H1 (cell line): ENCODE results near the gene ZNF143. TPM values are rescaled to one million over a fixed set of nuclear protein-coding genes. Genes with fewer than 3 reads are reported as not detected.

Experiments used
- CTCF ChIA-PET: fragments of 300-600 bp; sonication (Branson Sonifier 250); formaldehyde crosslinking; loops from one replicate; lab custom pipeline; 2021; ENCODE audit not compliant: partially characterized antibody; lab: Charles Lee
- POLR2A ChIA-PET: fragments of 300-600 bp; sonication (Branson Sonifier 250); formaldehyde crosslinking; loops from one replicate; lab custom pipeline; 2021; ENCODE audit warnings: inconsistent platforms; ENCODE audit not compliant: partially characterized antibody; lab: Charles Lee
- DNase-seq, 2 experiments: peaks; one replicate each; pipeline versions ENCODE4 v3.0.0 to v3.0.0-alpha.2; 2010 to 2022; ENCODE audit warnings: low spot score in 2 of 2, low read depth in 1 of 2, mixed read lengths in 1 of 2
- FAIRE-seq: peaks from 2 replicates; lab custom pipeline; 2011; peaks lifted over from hg19 to GRCh38; lab: Jason Lieb, UNC
- H2AFZ ChIP-seq: 2 replicates; pipeline ENCODE4 v1.8.1; 2012; ENCODE audit warnings: low read length, inconsistent platforms
- H2AK5ac ChIP-seq: 2 replicates; pipeline ENCODE4 v1.6.1; 2013; ENCODE audit warnings: low read depth, low read length
- H2BK120ac ChIP-seq: replicated peaks from 2 replicates; pipeline ENCODE3; 2013; ENCODE audit warnings: low read depth, low read length, inconsistent platforms
- H2BK12ac ChIP-seq: 2 replicates; pipeline ENCODE4 v1.6.1; 2013; ENCODE audit warnings: low read depth, low read length
- H2BK15ac ChIP-seq: 2 replicates; pipeline ENCODE4 v1.6.1; 2013; ENCODE audit warnings: low read length
- H2BK20ac ChIP-seq: 2 replicates; pipeline ENCODE4 v1.6.1; 2013; ENCODE audit warnings: low read length
- H2BK5ac ChIP-seq: 2 replicates; pipeline ENCODE4 v1.6.1; 2013; ENCODE audit warnings: low read depth, low read length
- H3K14ac ChIP-seq: 2 replicates; pipeline ENCODE4 v1.6.1; 2013; ENCODE audit warnings: inconsistent platforms; ENCODE audit not compliant: insufficient read length
- H3K18ac ChIP-seq: 2 replicates; pipeline ENCODE4 v1.6.1; 2013; ENCODE audit warnings: low read length; ENCODE audit errors: extremely low read depth
- H3K23ac ChIP-seq: 2 replicates; pipeline ENCODE4 v1.6.1; 2013; ENCODE audit warnings: inconsistent platforms; ENCODE audit not compliant: insufficient read length
- H3K23me2 ChIP-seq: 2 replicates; pipeline ENCODE4 v1.6.1; 2013; ENCODE audit warnings: low read depth, low read length
- H3K27ac ChIP-seq: 2 replicates; pipeline ENCODE4 v1.6.1; 2011; ENCODE audit warnings: low read depth, low read length, inconsistent platforms
- H3K27me3 ChIP-seq, 4 experiments: replicated peaks in 1 of 4; 1 replicate in 1 of 4; 2 replicates in 3 of 4; pipeline versions ENCODE4 v1.6.1 to v1.8.1; 2011 to 2013; ENCODE audit warnings: low read length in 3 of 4, mild to moderate bottlenecking in 3 of 4, inconsistent platforms in 2 of 4, mixed read lengths in 2 of 4, moderate library complexity in 1 of 4; ENCODE audit not compliant: control insufficient read depth in 3 of 4, insufficient read depth in 3 of 4; ENCODE audit errors: extremely low read depth in 1 of 4
- H3K36me3 ChIP-seq, 4 experiments: 2 replicates each; pipeline versions ENCODE4 v1.6.1 to v1.8.1; 2011 to 2013; ENCODE audit warnings: mild to moderate bottlenecking in 4 of 4, low read length in 3 of 4, moderate library complexity in 2 of 4, control low read depth in 1 of 4, inconsistent platforms in 1 of 4; ENCODE audit not compliant: insufficient read depth in 4 of 4, control insufficient read depth in 2 of 4
- H3K4ac ChIP-seq: replicated peaks from 2 replicates; pipeline ENCODE3; 2013; ENCODE audit warnings: low read length, low read depth, mixed read lengths, inconsistent platforms; ENCODE audit not compliant: insufficient read length
- H3K4me1 ChIP-seq, 4 experiments: replicated peaks in 1 of 4; 1 replicate in 1 of 4; 2 replicates in 3 of 4; pipeline versions ENCODE4 v1.6.1 to v1.8.1; 2011 to 2013; ENCODE audit warnings: low read length in 3 of 4, inconsistent platforms in 2 of 4, mixed read lengths in 1 of 4; ENCODE audit not compliant: insufficient read depth in 4 of 4, control insufficient read depth in 3 of 4
- H3K4me2 ChIP-seq, 2 experiments: 2 replicates each; pipeline versions ENCODE4 v1.6.1 to v1.8.1; 2011 to 2013; ENCODE audit warnings: low read depth in 2 of 2, low read length in 2 of 2, control low read depth in 1 of 2, inconsistent platforms in 1 of 2, mild to moderate bottlenecking in 1 of 2; ENCODE audit not compliant: insufficient read depth in 1 of 2
- H3K4me3 ChIP-seq, 4 experiments: fragments of 200-600, 300-600 bp in 1 of 4; sonication (generic), shearing (Covaris generic), sonication (Bioruptor Twin) in 1 of 4; 2 replicates each; pipeline versions ENCODE4 v1.5.1 to v1.8.1; 2011 to 2016; ENCODE audit warnings: low read length in 4 of 4, low read depth in 3 of 4, control low read depth in 2 of 4, inconsistent platforms in 2 of 4, mild to moderate bottlenecking in 2 of 4, mixed read lengths in 1 of 4, moderate library complexity in 1 of 4; ENCODE audit not compliant: insufficient read depth in 2 of 4; ENCODE audit errors: extremely low read depth in 1 of 4
- H3K56ac ChIP-seq: replicated peaks from 2 replicates; pipeline ENCODE3; 2013; ENCODE audit warnings: low read depth, mild to moderate bottlenecking, mixed read lengths, low read length, inconsistent platforms; ENCODE audit not compliant: insufficient read length
- H3K79me1 ChIP-seq: 2 replicates; pipeline ENCODE4 v1.6.1; 2013; ENCODE audit warnings: low read depth, low read length, control low read depth
- H3K79me2 ChIP-seq, 2 experiments: 2 replicates each; pipeline versions ENCODE4 v1.6.1 to v1.8.1; 2012 to 2013; ENCODE audit warnings: low read length in 2 of 2, mild to moderate bottlenecking in 2 of 2, inconsistent platforms in 1 of 2; ENCODE audit not compliant: insufficient read depth in 2 of 2, control insufficient read depth in 1 of 2
- H3K9ac ChIP-seq, 4 experiments: replicated peaks in 1 of 4; 1 replicate in 1 of 4; 2 replicates in 3 of 4; pipeline versions ENCODE4 v1.6.1 to v1.8.1; 2011 to 2013; ENCODE audit warnings: low read depth in 3 of 4, low read length in 3 of 4, control low read depth in 2 of 4, mild to moderate bottlenecking in 2 of 4, moderate library complexity in 2 of 4, inconsistent platforms in 1 of 4; ENCODE audit errors: extremely low read depth in 1 of 4
- H3K9me3 ChIP-seq, 2 experiments: 2 replicates each; pipeline versions ENCODE4 v1.6.1 to v1.8.1; 2012 to 2013; ENCODE audit warnings: mild to moderate bottlenecking in 2 of 2, moderate library complexity in 2 of 2, control low read depth in 1 of 2, inconsistent platforms in 1 of 2, low read depth in 1 of 2, low read length in 1 of 2, mixed read lengths in 1 of 2; ENCODE audit not compliant: insufficient read depth in 2 of 2
- H4K20me1 ChIP-seq, 2 experiments: replicated peaks in 1 of 2; 2 replicates each; pipeline versions ENCODE3 to v1.8.1; 2011 to 2013; ENCODE audit warnings: inconsistent platforms in 2 of 2, low read length in 2 of 2, mild to moderate bottlenecking in 1 of 2; ENCODE audit not compliant: insufficient read depth in 2 of 2, control insufficient read depth in 1 of 2
- H4K5ac ChIP-seq: 2 replicates; pipeline ENCODE4 v1.6.1; 2013; ENCODE audit warnings: low read length, low read depth, mixed read lengths, inconsistent platforms; ENCODE audit not compliant: insufficient read length
- H4K8ac ChIP-seq: 2 replicates; pipeline ENCODE4 v1.8.0; 2013; ENCODE audit warnings: mild to moderate bottlenecking, moderate library complexity, low read length, inconsistent platforms; ENCODE audit not compliant: insufficient read depth; ENCODE audit errors: extremely low read depth
- H4K91ac ChIP-seq: replicated peaks from 2 replicates; pipeline ENCODE3; 2013; ENCODE audit warnings: low read length, mixed read lengths, inconsistent platforms; ENCODE audit not compliant: insufficient read length
- GABPA ChIP-seq: IDR thresholded peaks from 2 replicates; pipeline ENCODE4 v1.6.1; 2011; ENCODE audit warnings: mild to moderate bottlenecking, low read length, moderate library complexity, borderline replicate concordance; ENCODE audit not compliant: insufficient read depth
- TAF7 ChIP-seq: optimal IDR thresholded peaks from 2 replicates; pipeline ENCODE3; 2011; ENCODE audit warnings: low read depth, mild to moderate bottlenecking, inconsistent platforms, low read length, moderate library complexity, borderline replicate concordance
- WGBS, 2 experiments: shearing (Covaris generic) in 1 of 2; methylation state at CpG; one replicate each; pipeline versions ENCODE4 v1.1.6 to v1.1.7; 2013 to 2015; ENCODE audit warnings: low lambda C conversion rate in 2 of 2, mixed read lengths in 2 of 2, inconsistent platforms in 1 of 2, low coverage in 1 of 2, missing lambda C conversion rate in 1 of 2; ENCODE audit not compliant: insufficient replicate concordance in 2 of 2, insufficient coverage in 1 of 2, insufficient read length in 1 of 2; ENCODE audit errors: extremely low coverage in 1 of 2, missing lambda C conversion rate in 1 of 2; 5-methylcytosine and 5-hydroxymethylcytosine counted together
- polyA plus RNA-seq, 7 experiments: library from polyadenylated mRNA; depleted of rRNA in 3 of 7; stranded (reverse) in 5 of 7; unstranded in 2 of 7; fragments of >200 nt in 5 of 7; fragments of 200-250 nt in 2 of 7; gene quantifications; 1 replicate in 5 of 7; 2 replicates in 1 of 7; 4 replicates in 1 of 7; pipeline versions ENCODE4 v1.2.1 to v1.2.3, GENCODE V29; 2011 to 2013; ENCODE audit warnings: missing spikeins in 2 of 7, mixed read lengths in 2 of 7
- total RNA-seq: library from RNA; stranded (reverse); fragmentation: NEBNext Ultra II Directional; extraction: Animal tissue kit (Norgen Biotek cat#: 25700); gene quantifications from 2 replicates; pipeline ENCODE4 v1.2.1, GENCODE V29; 2021

The ZNF143 gene
- total and polyA plus RNA-seq, 2 of the 8 experiments (the other 6 are each of a cell fraction or from before 2014, with no cell fraction given): 43.0 to 69.2 TPM

DNA sequence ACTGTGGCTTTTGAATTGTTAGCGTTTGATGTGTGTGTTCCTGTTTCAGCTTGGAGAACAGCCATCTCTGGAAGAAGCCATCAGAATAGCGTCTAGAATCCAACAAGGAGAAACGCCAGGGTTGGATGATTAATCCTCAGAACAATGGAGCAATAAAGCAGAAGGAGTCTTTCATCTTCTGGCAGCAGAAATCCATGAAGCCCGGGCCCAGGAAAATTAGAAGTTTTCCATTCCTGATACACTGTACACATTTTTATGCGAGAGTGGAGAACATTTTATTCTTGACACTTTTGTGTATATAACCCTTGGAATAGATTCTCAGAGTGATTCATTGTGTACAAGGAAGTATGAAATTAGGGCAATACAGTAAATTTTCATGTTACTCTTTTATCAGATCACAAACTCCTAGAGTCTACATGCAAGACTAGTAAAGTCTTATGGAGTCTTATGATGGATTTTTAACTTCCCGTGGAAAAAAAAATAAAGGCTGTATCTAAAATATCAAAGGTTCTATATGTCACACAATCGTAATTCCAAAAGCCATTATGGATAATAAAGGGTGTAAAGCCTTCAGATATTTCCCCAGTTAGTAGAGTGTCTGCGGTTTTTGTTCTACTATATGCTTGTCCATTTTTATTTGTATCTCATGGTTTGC lies 66.8 kb downstream of the ZNF143 start:
- CTCF ChIA-PET: interaction anchor here (1.3 kb wide), 1 partner anchor 11 kb away, joined by 5 read pairs; no protein-coding TSS in a partner anchor
- peaks cover 0 to 2% (median under 1%) of the 10 kb centered on the region in 4 experiments; a peak in 3 of 7 replicates for H3K4me1 ChIP-seq
- H2BK15ac ChIP-seq: no peak overlapping the region
- no peak overlapping the region for H4K5ac ChIP-seq
- H3K9me3 ChIP-seq: no peaks in the 10 kb centered on the region
- FAIRE-seq: no peak
- H3K23me2 ChIP-seq: no peaks in the 10 kb centered on the region
- no peak overlapping the region for H3K18ac ChIP-seq
- DNase-seq: no peak
- peaks cover 2 to 19% (median 4%) of the 10 kb centered on the region in 4 experiments; a peak in 6 of 8 replicates for H3K36me3 ChIP-seq
- POLR2A ChIA-PET: interaction anchor here (1.3 kb wide), 1 partner anchor 86 kb away, joined by 3 read pairs; no protein-coding TSS in a partner anchor
- H2BK20ac ChIP-seq: no peak overlapping the region
- H2BK120ac ChIP-seq: no peak overlapping the region
- H3K4ac ChIP-seq: no peak overlapping the region
- no peaks in the 10 kb centered on the region for H3K79me1 ChIP-seq
- no peak overlapping the region for H3K4me2 ChIP-seq
- H2AFZ ChIP-seq: no peak overlapping the region
- H3K27ac ChIP-seq: no peak overlapping the region
- H4K91ac ChIP-seq: no peak overlapping the region
- no peak overlapping the region for H3K14ac ChIP-seq
- no peak overlapping the region for H2BK12ac ChIP-seq
- WGBS, 2 experiments: 93% methylated on average over 8 of the region's 8 CpGs; no CpG with 5 or more reads in 1 of the 2 experiments
- no peak overlapping the region for H4K8ac ChIP-seq
- no peak for TF ChIP-seq GABPA
- TF ChIP-seq TAF7: no peak
- no peaks in the 10 kb centered on the region for H4K20me1 ChIP-seq
- no peak overlapping the region for H2AK5ac ChIP-seq
- no peak overlapping the region for H2BK5ac ChIP-seq
- H3K9ac ChIP-seq: no peak overlapping the region
- H3K79me2 ChIP-seq: no peaks in the 10 kb centered on the region
- H3K4me3 ChIP-seq: no peak overlapping the region
- H3K23ac ChIP-seq: no peak overlapping the region
- H3K56ac ChIP-seq: no peak overlapping the region
- H3K27me3 ChIP-seq: no peaks in the 10 kb centered on the region
